Measurements from ENCODE around the gene FNBP1.

The FNBP1 gene

GRCh38 chr9:130042406-130042884 lies 544 bp downstream of the FNBP1 start:
- TF ChIP-seq CTCF (IDR thresholded peaks at IDR 0.05; ENCODE audit: low read depth, low read length) (no peak), MYC (IDR thresholded peaks at IDR 0.05; ENCODE audit: low read depth, low read length) (no peak), POLR2A (IDR thresholded peaks at IDR 0.05; ENCODE audit: extremely low read depth, insufficient read length) (no peak)
- TF ChIP-seq, protein P1, sequence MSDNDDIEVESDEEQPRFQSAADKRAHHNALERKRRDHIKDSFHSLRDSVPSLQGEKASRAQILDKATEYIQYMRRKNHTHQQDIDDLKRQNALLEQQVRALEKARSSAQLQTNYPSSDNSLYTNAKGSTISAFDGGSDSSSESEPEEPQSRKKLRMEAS (IDR thresholded peaks at IDR 0.05; ENCODE audit: low read depth, low read length), result no peak
- peak overlapping the region; percentile 83 for H3K4me3 ChIP-seq (ENCODE audit: low read depth, low read length)
- peak; percentile 51 for DNase-seq (ENCODE audit: low read depth)

DNA sequence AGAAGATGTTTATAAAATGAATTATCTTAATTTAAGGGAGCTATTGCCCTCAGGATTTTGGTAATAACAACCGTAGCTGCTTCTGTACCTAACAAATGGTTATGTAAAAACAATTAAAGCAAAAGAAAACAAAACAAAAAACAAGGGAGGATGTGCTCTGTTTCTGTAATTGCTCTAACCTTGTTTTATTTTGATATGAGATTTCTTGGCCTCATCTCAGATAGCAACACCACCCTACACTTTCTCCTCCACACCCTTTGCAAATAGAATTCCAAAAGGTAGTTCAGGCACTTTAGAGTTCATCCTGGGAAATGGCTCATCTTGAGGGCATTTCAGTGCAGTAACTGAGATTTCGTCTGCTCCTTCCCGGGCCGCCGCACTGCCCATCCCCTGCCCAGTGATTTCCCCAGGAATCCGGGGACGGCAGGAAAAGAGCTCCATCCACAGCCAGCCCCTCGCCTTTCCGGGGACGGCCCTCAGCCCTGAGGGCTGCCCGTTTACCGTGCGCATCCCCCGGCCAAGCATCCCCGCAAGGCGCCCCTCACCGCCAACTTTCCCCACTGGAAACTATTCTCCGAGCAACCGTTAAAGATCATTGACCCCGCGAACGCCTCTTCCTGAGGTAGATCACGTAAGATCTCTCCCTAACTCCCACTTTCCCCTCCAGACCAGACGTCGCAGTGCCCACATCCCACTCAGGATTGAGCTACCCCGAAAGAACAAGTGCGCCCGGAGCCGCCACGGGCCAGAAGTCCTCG lies 1.2 kb downstream of the FNBP1 start:
- TF ChIP-seq, protein P1 (IDR thresholded peaks at IDR 0.05; ENCODE audit: low read depth, low read length), result no peak
- no peak for TF ChIP-seq CTCF (IDR thresholded peaks at IDR 0.05; ENCODE audit: low read depth, low read length)
- TF ChIP-seq POLR2A (IDR thresholded peaks at IDR 0.05; ENCODE audit: extremely low read depth, insufficient read length), result no peak
- peak overlapping the region; percentile 83 for H3K4me3 ChIP-seq (ENCODE audit: low read depth, low read length)
- DNase-seq (ENCODE audit: low read depth), result no peak

DNA sequence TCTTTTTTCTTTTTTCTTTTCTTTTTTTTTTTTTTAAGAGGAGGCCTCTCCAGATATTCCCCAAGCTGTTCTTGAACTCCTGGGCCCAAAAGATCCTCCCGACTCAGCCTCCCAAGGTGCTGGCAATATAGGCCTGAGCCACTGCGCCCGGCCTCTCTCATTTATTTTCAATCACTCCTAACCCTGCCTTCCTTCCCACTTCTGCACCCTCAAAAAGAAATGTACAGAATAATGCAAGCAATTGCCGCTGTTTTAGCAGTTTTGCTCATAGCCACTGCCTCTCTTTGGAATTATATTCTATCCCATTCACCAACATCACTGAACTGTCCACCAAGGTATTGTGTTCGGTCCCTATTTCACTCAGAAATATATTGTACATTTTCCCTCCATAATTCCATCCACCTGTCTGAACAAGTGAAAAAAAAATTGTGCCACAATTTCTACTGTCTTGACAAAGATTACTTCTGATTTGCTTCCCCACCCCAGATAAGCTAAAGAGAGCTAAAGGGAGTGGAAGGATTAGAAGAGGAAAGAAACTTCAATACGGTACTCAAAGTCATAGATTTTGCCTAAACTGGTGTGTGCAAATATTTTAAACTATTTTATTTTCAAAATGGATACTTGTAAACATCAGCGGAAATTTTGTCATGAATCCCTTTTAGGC lies 1.9 kb downstream of the FNBP1 start:
- H3K4me3 ChIP-seq (ENCODE audit: low read depth, low read length), result peak overlapping the region; percentile 83
- no peak for DNase-seq (ENCODE audit: low read depth)
- TF ChIP-seq POLR2A (IDR thresholded peaks at IDR 0.05; ENCODE audit: extremely low read depth, insufficient read length) (no peak), MYC (IDR thresholded peaks at IDR 0.05; ENCODE audit: low read depth, low read length) (no peak), CTCF (IDR thresholded peaks at IDR 0.05; ENCODE audit: low read depth, low read length) (no peak)
- TF ChIP-seq, protein P1 (IDR thresholded peaks at IDR 0.05; ENCODE audit: low read depth, low read length), result no peak

- DNase-seq (ENCODE audit: low read depth), result peak; percentile 45
Observed at GRCh38 chr9:130039528-130040147, 3.4 kb downstream of the FNBP1 start.

GRCh38 chr9:130036099-130036498 lies 6.9 kb downstream of the FNBP1 start:
- no peak overlapping the region for H3K4me3 ChIP-seq (ENCODE audit: low read depth, low read length)
- TF ChIP-seq MYC (IDR thresholded peaks at IDR 0.05; ENCODE audit: low read depth, low read length), result no peak
- no peak for TF ChIP-seq CTCF (IDR thresholded peaks at IDR 0.05; ENCODE audit: low read depth, low read length)
- TF ChIP-seq, protein P1 (IDR thresholded peaks at IDR 0.05; ENCODE audit: low read depth, low read length), result no peak
- TF ChIP-seq POLR2A (IDR thresholded peaks at IDR 0.05; ENCODE audit: extremely low read depth, insufficient read length), result no peak
- no peak for DNase-seq (ENCODE audit: low read depth)

More at GRCh38 chr9:130039528-130040147, 3.4 kb downstream of the FNBP1 start:
- H3K4me3 ChIP-seq (ENCODE audit: low read depth, low read length), result peak overlapping the region; percentile 43
- peak; percentile 8 for TF ChIP-seq CTCF (IDR thresholded peaks at IDR 0.05; ENCODE audit: low read depth, low read length)
- TF ChIP-seq, protein P1 (IDR thresholded peaks at IDR 0.05; ENCODE audit: low read depth, low read length), result no peak
- TF ChIP-seq POLR2A (IDR thresholded peaks at IDR 0.05; ENCODE audit: extremely low read depth, insufficient read length), result no peak
